Gastrocnemius medialis (tissue), 4 donors: ENCODE data around the gene C4orf36.

Experiments used
- CTCF ChIP-seq, 5 experiments: fragments of 450-650 bp in 3 of 5; fragments of 200-600 bp in 2 of 5; sonication (generic) in 2 of 5; IDR thresholded peaks in 4 of 5; conservative IDR thresholded peaks in 1 of 5; 1 replicate in 4 of 5; 2 replicates in 1 of 5; pipeline ENCODE4 v1.5.1; 2016 to 2019; ENCODE audit warnings: antibody characterized with exemption in 5 of 5, mild to moderate bottlenecking in 3 of 5, moderate library complexity in 3 of 5
- POLR2A ChIP-seq, 2 donors: fragments of 450-650 bp; IDR thresholded peaks; one replicate each; pipeline ENCODE4 v1.6.1; 2017; ENCODE audit warnings: antibody characterized with exemption in 2 of 2, mild to moderate bottlenecking in 2 of 2, moderate library complexity in 2 of 2

- TF ChIP-seq POLR2A (IDR thresholded peaks at IDR 0.05) (no peak), CTCF (IDR thresholded peaks at IDR 0.05 in 4 of 5, conservative IDR thresholded peaks at IDR 0.05 in 1 of 5) (no peak)
Observed at GRCh38 chr4:86872135-86872534, 20.1 kb downstream of the C4orf36 start.
